Parathyroid adenoma (tissue), 2 donors: ENCODE results near the gene ECD.

Experiments
- H2AFZ ChIP-seq: fragments of 300-600 bp; sonication (generic); one replicate; pipeline ENCODE4 v1.7.0; 2017; ENCODE audit warnings: antibody characterized with exemption, mild to moderate bottlenecking
- H3K27ac ChIP-seq: fragments of 300-600 bp; sonication (generic); one replicate; pipeline ENCODE4 v1.7.0; 2017
- H3K27me3 ChIP-seq: fragments of 300-600 bp; sonication (generic); one replicate; pipeline ENCODE4 v1.7.0; 2017; ENCODE audit warnings: low read length; ENCODE audit not compliant: control insufficient read depth, insufficient read depth
- H3K36me3 ChIP-seq: fragments of 300-600 bp; sonication (generic); one replicate; pipeline ENCODE4 v1.7.0; 2017; ENCODE audit warnings: low read length; ENCODE audit not compliant: control insufficient read depth, insufficient read depth
- H3K4me1 ChIP-seq: fragments of 300-600 bp; sonication (generic); one replicate; pipeline ENCODE4 v1.7.0; 2017; ENCODE audit warnings: control low read depth
- H3K4me2 ChIP-seq: fragments of 300-600 bp; sonication (generic); one replicate; pipeline ENCODE4 v1.7.0; 2017; ENCODE audit warnings: low read length
- H3K4me3 ChIP-seq: fragments of 300-600 bp; sonication (generic); one replicate; pipeline ENCODE4 v1.7.0; 2017; ENCODE audit warnings: low read depth, low read length
- H3K79me2 ChIP-seq: fragments of 300-600 bp; sonication (generic); one replicate; pipeline ENCODE4 v1.7.0; 2017; ENCODE audit warnings: control low read depth
- H3K9ac ChIP-seq: fragments of 300-600 bp; sonication (generic); one replicate; pipeline ENCODE4 v1.7.0; 2017; ENCODE audit warnings: mild to moderate bottlenecking
- H3K9me3 ChIP-seq: fragments of 300-600 bp; sonication (generic); one replicate; pipeline ENCODE4 v1.7.0; 2017; ENCODE audit warnings: low read length; ENCODE audit not compliant: control insufficient read depth
- TF ChIP-seq, protein P1 (sequence below): fragments of 300-600 bp; sonication (generic); IDR thresholded peaks from one replicate; pipeline ENCODE4 v1.7.0; 2017; ENCODE audit warnings: antibody characterized with exemption, mild to moderate bottlenecking
- donor health status: primary hyperparathyroidism.

The ECD gene

DNA sequence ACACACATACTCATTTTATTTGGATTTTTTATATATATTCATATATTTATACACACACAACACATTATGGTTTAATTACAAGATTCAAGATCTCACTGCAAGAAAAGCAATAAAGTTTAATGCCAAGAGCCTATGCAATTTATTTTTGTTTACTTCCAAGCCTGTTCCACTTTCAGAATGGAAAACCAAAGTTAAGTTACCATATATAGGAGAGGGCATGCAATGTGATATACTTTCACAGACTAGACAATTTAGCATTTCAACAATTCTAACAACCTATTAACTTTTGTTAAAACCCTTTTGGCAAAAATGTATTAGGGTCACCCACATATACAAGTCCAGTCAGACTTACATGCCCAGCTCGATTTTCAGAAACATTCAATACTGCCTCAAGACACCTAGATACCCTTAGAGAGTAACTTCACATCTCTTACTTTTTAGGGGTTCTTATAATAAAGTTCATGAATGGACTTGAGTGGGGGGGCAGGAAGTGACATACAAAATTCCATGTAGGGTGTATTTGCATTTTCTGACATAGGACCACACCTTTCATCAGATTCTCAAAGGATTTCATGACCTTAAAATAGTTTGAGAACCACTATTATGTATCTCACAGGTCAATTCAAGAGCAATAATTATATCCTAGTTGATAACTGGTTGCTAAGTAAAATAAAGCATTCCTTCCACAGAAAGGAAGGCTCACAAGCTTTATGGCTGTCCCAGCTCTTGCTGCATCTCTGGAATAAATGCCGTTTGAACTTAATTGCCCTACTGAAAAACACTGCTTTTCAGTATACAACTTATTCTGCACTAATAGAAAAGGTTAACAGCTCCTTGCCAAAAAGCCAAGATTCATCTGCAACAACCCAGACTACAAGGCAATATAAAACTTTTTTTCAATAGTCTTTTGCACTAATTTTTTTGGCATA, 73.6 kb downstream of the ECD start:
- H3K9ac ChIP-seq, result no peak overlapping the region

DNA sequence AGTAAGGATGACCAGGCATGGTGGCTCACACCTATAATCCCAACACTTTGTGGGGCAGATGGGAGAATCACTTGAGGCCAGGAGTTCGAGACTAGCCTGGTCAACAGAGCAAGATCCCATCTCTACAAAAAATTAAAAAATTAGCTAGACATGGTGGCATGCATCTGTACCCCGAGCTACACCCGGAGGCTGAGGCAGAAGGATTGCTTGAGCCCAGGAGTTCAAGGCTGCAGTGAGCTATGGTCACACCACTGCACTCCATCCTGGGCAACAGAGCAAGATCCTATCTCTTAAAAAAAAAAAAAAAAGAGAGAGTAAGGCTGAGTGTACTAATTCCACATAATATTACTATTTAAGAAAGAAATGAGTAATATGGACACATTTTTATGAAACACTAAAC, 75.0 kb downstream of the ECD start:
- H3K79me2 ChIP-seq, result peaks cover 2% of the 10 kb centered on the region
- H3K27ac ChIP-seq, result no peak overlapping the region
- H3K4me3 ChIP-seq, result no peak overlapping the region
- no peaks in the 10 kb centered on the region for H3K36me3 ChIP-seq
- H3K9me3 ChIP-seq, result no peaks in the 10 kb centered on the region
- H3K4me1 ChIP-seq, result no peaks in the 10 kb centered on the region
- H3K27me3 ChIP-seq, result no peaks in the 10 kb centered on the region
- H3K4me2 ChIP-seq, result no peak overlapping the region
- no peak overlapping the region for H2AFZ ChIP-seq
- TF ChIP-seq, protein P1, sequence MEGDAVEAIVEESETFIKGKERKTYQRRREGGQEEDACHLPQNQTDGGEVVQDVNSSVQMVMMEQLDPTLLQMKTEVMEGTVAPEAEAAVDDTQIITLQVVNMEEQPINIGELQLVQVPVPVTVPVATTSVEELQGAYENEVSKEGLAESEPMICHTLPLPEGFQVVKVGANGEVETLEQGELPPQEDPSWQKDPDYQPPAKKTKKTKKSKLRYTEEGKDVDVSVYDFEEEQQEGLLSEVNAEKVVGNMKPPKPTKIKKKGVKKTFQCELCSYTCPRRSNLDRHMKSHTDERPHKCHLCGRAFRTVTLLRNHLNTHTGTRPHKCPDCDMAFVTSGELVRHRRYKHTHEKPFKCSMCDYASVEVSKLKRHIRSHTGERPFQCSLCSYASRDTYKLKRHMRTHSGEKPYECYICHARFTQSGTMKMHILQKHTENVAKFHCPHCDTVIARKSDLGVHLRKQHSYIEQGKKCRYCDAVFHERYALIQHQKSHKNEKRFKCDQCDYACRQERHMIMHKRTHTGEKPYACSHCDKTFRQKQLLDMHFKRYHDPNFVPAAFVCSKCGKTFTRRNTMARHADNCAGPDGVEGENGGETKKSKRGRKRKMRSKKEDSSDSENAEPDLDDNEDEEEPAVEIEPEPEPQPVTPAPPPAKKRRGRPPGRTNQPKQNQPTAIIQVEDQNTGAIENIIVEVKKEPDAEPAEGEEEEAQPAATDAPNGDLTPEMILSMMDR, result no peak
- H3K9ac ChIP-seq, result no peak overlapping the region

More for the DNA sequence above, 73.6 kb downstream of the ECD start:
- H3K4me3 ChIP-seq, result peak overlapping the region; percentile 77
- H2AFZ ChIP-seq, result no peak overlapping the region
- TF ChIP-seq, protein P1, result no peak
- H3K27ac ChIP-seq, result no peak overlapping the region
- no peaks in the 10 kb centered on the region for H3K4me1 ChIP-seq
- H3K9me3 ChIP-seq, result no peaks in the 10 kb centered on the region
- peaks cover 2% of the 10 kb centered on the region for H3K79me2 ChIP-seq
- H3K4me2 ChIP-seq, result no peak overlapping the region
- H3K27me3 ChIP-seq, result no peaks in the 10 kb centered on the region
- H3K36me3 ChIP-seq, result no peaks in the 10 kb centered on the region

DNA sequence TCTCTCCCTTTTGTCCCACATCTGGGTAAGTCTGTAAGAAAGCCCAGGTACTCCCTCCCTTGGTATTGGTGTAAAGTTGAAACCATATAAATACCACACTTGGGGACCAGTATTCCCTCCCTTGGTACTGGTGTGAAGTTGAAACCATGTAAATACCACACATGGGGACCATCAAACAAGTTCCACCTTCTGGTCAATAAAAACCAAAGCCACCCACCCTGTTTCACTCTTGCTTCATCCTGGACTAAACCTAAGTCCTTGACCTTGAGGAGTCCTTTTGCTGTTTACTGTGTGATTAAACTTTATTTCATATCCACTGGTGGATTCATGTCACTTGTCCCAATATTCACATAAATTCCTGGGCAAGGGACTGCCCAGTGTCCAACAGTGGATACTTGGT, 79.5 kb downstream of the ECD start:
- Histone ChIP-seq H3K4me2 (no peak overlapping the region), H2AFZ (no peak overlapping the region), H3K4me1 (no peaks in the 10 kb centered on the region), H3K9me3 (no peaks in the 10 kb centered on the region), H3K27ac (no peak overlapping the region), H3K36me3 (no peaks in the 10 kb centered on the region), H3K9ac (no peak overlapping the region), H3K27me3 (no peaks in the 10 kb centered on the region), H3K4me3 (no peak overlapping the region), H3K79me2 (peaks cover 2% of the 10 kb centered on the region)
- TF ChIP-seq, protein P1, result no peak

DNA sequence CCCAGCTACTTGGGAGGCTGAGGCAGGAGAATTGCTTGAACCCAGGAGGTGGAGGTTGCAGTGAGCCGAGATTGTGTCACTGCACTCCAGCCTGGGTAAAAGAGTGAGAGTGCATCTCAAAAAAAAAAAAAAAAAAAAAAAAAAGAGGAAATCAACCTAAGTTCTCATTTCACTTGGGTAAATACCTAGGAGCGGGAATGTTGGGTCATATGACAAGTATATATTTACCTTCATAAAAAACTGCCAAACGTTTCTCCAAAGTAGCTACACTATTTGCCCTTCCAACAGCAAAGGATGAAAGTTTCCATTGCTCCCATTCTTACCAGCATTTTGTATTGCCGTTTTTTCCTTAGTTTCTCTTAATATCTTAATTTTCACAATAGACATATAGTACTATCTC, 81.0 kb downstream of the ECD start:
- Histone ChIP-seq H3K9ac (no peak overlapping the region), H3K27ac (no peak overlapping the region), H3K9me3 (no peaks in the 10 kb centered on the region), H3K4me2 (no peak overlapping the region), H3K79me2 (peaks cover under 1% of the 10 kb centered on the region), H3K4me1 (no peaks in the 10 kb centered on the region), H3K36me3 (no peaks in the 10 kb centered on the region), H3K27me3 (no peaks in the 10 kb centered on the region), H3K4me3 (no peak overlapping the region), H2AFZ (no peak overlapping the region)
- TF ChIP-seq, protein P1, result no peak

DNA sequence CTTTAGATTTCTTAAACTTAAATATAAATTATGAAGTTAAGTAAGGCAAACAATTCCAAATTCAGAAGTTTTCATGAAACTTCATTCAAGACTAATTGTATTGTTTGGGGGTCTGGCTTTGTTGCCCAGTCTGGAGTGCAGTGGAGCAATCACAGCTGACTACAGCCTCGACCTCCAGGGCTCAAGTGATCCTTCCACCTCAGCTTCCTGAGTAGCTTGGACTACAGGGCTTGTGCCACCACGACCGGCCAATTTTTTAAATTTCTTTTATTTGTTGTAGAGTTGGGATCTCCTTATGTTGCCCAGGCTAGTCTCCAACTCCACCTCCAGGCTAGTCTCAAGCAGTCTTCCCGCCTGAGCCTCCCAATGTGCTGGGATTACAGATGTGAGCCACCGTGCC, 83.6 kb downstream of the ECD start:
- Histone ChIP-seq H3K9ac (no peak overlapping the region), H3K4me1 (no peaks in the 10 kb centered on the region), H3K36me3 (no peaks in the 10 kb centered on the region), H2AFZ (no peak overlapping the region), H3K9me3 (no peaks in the 10 kb centered on the region), H3K4me3 (no peak overlapping the region), H3K4me2 (no peak overlapping the region), H3K27me3 (no peaks in the 10 kb centered on the region), H3K79me2 (peaks cover 4% of the 10 kb centered on the region), H3K27ac (no peak overlapping the region)
- TF ChIP-seq, protein P1, result no peak
